ENCODE data around the gene OPTN.

DNA sequence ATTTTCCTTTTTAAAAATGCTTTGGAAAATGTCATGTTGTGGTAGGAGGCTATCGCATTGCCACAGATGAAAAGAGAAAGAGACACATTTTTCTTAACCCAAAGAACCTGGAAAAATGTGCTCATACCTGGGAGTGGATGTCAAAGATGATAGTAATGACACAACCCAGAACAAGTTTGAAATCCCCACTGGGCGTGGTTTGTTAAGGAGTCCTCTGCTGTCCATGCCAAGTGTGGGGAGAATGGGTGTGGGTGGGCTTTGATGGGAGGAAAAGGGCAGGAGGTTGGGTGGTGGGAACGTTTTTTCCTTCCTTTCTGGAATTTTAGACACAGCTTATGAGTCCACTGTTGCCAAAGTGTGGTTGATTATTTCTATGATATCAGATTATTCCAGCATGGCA lies 10.9 kb downstream of the OPTN start:
- TF ChIP-seq, protein P1, sequence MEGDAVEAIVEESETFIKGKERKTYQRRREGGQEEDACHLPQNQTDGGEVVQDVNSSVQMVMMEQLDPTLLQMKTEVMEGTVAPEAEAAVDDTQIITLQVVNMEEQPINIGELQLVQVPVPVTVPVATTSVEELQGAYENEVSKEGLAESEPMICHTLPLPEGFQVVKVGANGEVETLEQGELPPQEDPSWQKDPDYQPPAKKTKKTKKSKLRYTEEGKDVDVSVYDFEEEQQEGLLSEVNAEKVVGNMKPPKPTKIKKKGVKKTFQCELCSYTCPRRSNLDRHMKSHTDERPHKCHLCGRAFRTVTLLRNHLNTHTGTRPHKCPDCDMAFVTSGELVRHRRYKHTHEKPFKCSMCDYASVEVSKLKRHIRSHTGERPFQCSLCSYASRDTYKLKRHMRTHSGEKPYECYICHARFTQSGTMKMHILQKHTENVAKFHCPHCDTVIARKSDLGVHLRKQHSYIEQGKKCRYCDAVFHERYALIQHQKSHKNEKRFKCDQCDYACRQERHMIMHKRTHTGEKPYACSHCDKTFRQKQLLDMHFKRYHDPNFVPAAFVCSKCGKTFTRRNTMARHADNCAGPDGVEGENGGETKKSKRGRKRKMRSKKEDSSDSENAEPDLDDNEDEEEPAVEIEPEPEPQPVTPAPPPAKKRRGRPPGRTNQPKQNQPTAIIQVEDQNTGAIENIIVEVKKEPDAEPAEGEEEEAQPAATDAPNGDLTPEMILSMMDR (IDR thresholded peaks at IDR 0.05; ENCODE audit: poor library complexity, severe bottlenecking): no peak
- TF ChIP-seq EP300 (conservative IDR thresholded peaks at IDR 0.05; ENCODE audit: poor library complexity, severe bottlenecking) (no peak), RAD21 (conservative IDR thresholded peaks at IDR 0.05) (no peak), TAF1 (IDR thresholded peaks at IDR 0.05; ENCODE audit: low read depth) (no peak), EZH2 (IDR thresholded peaks at IDR 0.05; ENCODE audit: borderline replicate concordance, insufficient read depth, low read length, poor library complexity, severe bottlenecking) (no peak)
